Hepatocyte (in vitro differentiated cells): ENCODE data around the gene RPS6KA1.

Source experiments
- CTCF ChIP-seq: fragments of 200-600 bp; sonication (generic); IDR thresholded peaks from 2 replicates; pipeline ENCODE4 v1.5.1; 2016; ENCODE audit warnings: antibody characterized with exemption, mild to moderate bottlenecking; ENCODE audit not compliant: poor library complexity
- EZH2 ChIP-seq: fragments of 200-600 bp; sonication (generic); IDR thresholded peaks from 2 replicates; pipeline ENCODE4 v1.6.1; 2016; ENCODE audit warnings: antibody characterized with exemption, mild to moderate bottlenecking, borderline replicate concordance

GRCh38 chr1:26529405-26529654 is 231 bp upstream of the RPS6KA1 start:
- TF ChIP-seq CTCF (no peak), EZH2 (no peak)
